ENCODE measurements around the gene BEX3. TPM values are rescaled to one million over a fixed set of nuclear protein-coding genes. Genes with fewer than 3 reads are reported as not detected.

BEX3 gene
- total and polyA plus RNA-seq, 3 experiments from 2014 or later: 9.5 to 33.7 (median 10.6) TPM

DNA sequence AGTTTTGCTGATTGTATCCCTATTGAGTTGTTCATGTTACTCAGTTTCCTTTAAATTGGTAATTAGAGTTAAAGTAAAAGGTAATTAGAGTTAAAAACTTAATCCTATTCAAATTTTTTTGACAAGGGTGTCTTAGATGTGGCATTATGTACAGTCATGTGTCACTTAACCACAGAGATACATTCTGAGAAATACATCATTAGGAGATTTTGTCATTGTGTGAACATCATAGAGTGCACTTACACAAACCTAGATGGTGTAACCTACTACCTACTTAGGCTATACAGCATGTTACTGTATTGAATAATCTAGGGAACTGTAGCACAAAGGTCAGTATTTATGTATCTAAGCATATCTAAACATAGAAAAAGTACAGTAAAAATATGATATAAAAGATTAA lies 39.2 kb downstream of the BEX3 start:
- no peak for DNase-seq
- Mint-ChIP-seq H3K9me3 (no peaks in the 10 kb centered on the region), H3K36me3 (no peaks in the 10 kb centered on the region), H3K4me1 (no peaks in the 10 kb centered on the region), H3K4me3 (no peak overlapping the region), H3K27ac (no peak overlapping the region), H3K27me3 (peaks cover 4 to 7% of the 10 kb centered on the region in 2 donors)
- H3K9me3 ChIP-seq (ENCODE audit: low read length): no peaks in the 10 kb centered on the region
- ChIA-PET POLR2A (no interaction called here), CTCF (interaction anchor here (1.4 kb wide), 1 partner anchor 50 kb away, joined by 4 read pairs; no protein-coding TSS in a partner anchor)
- H3K36me3 ChIP-seq (ENCODE audit: insufficient read depth, low read length): no peaks in the 10 kb centered on the region
- H3K27me3 ChIP-seq (ENCODE audit: insufficient read depth, low read length, poor library complexity, severe bottlenecking): no peaks in the 10 kb centered on the region
- H3K27ac ChIP-seq (ENCODE audit: low read depth, low read length): no peak overlapping the region
- H3K4me3 ChIP-seq (ENCODE audit: low read length): no peak overlapping the region
- H3K4me1 ChIP-seq (ENCODE audit: insufficient read depth, low read length): no peaks in the 10 kb centered on the region

DNA sequence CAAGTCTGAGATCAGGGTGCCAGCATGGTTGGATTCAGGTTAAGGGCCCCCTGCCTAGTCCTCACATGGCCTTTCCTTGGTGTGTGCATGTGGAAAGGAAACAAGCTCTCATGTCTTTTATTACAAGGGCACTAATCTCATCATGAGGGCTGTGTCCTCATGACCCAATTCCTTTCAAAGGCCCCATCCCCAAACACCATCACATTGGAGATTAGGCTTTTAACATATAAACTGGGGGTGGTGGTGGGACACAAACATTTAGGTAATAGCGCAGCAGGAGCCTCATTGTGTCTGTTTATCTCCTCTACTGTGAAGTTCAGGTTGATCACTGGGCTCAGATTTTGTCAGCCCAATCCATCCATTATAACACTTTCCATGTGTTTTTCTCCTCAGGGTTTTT lies 41.0 kb downstream of the BEX3 start:
- ChIA-PET POLR2A (no interaction called here), CTCF (no interaction called here)
- DNase-seq: no peak
- Mint-ChIP-seq H3K4me3 (no peak overlapping the region), H3K27me3 (peaks cover 4 to 8% of the 10 kb centered on the region in 2 donors), H3K9me3 (no peaks in the 10 kb centered on the region), H3K36me3 (no peaks in the 10 kb centered on the region), H3K4me1 (no peaks in the 10 kb centered on the region), H3K27ac (no peak overlapping the region)
- no peak overlapping the region for H3K4me3 ChIP-seq (ENCODE audit: low read length)
- no peaks in the 10 kb centered on the region for H3K4me1 ChIP-seq (ENCODE audit: insufficient read depth, low read length)
- no peaks in the 10 kb centered on the region for H3K27me3 ChIP-seq (ENCODE audit: insufficient read depth, low read length, poor library complexity, severe bottlenecking)
- H3K9me3 ChIP-seq (ENCODE audit: low read length): no peaks in the 10 kb centered on the region
- no peak overlapping the region for H3K27ac ChIP-seq (ENCODE audit: low read depth, low read length)
- no peaks in the 10 kb centered on the region for H3K36me3 ChIP-seq (ENCODE audit: insufficient read depth, low read length)

DNA sequence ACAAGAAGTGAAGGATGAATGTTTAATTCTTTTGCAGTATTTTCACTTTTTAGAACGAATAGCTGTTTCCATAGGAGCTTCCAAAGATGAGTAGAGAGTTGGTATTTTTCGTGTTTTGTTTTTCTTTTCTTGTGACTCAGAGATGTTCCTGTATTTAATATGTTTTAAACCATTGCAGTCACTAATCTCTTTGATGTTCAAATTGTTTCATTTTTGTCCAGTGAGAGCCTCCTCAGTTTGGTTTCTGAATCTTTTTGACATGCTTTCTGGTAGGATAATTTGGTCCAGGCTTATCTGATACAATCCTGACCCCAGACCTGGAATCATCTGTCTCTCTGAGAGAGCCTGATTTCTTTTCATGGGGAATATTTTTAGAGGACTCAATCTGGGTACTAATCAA lies 41.6 kb downstream of the BEX3 start:
- Mint-ChIP-seq H3K36me3 (no peaks in the 10 kb centered on the region), H3K4me1 (no peaks in the 10 kb centered on the region), H3K27me3 (peaks cover 4 to 8% of the 10 kb centered on the region in 2 donors), H3K9me3 (no peaks in the 10 kb centered on the region), H3K27ac (no peak overlapping the region), H3K4me3 (no peak overlapping the region)
- no peak overlapping the region for H3K4me3 ChIP-seq (ENCODE audit: low read length)
- no peaks in the 10 kb centered on the region for H3K36me3 ChIP-seq (ENCODE audit: insufficient read depth, low read length)
- ChIA-PET CTCF (no interaction called here), POLR2A (no interaction called here)
- no peaks in the 10 kb centered on the region for H3K27me3 ChIP-seq (ENCODE audit: insufficient read depth, low read length, poor library complexity, severe bottlenecking)
- no peak for DNase-seq
- H3K9me3 ChIP-seq (ENCODE audit: low read length): no peaks in the 10 kb centered on the region
- no peak overlapping the region for H3K27ac ChIP-seq (ENCODE audit: low read depth, low read length)
- H3K4me1 ChIP-seq (ENCODE audit: insufficient read depth, low read length): no peaks in the 10 kb centered on the region

DNA sequence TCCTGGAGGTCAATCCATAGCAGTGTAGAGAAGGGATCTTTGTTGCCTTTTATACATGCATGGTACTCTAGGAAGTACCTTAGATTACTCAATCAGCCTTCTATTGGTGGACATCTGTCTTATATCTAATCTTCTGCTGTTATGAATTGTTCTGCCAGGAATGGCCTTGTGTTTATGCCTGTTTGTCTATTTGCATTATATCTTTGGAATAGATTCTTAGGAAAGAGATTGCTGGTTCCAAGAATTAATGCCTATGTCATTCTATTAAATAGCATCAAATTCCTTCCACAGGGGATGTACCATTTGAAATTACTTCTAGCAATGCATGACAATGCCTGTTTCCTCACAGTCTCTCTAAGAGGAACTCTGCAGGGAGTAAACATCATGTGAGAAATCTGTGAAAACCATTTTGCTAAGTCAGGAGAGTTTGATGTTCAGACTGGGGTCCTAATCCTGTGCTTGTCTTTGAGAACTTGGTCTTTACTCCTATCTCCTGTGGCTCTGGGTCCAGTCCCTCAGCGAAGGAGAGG lies 42.5 kb downstream of the BEX3 start:
- CTCF ChIA-PET: no interaction called here
- POLR2A ChIA-PET: no interaction called here
- no peak overlapping the region for H3K4me3 Mint-ChIP-seq

DNA sequence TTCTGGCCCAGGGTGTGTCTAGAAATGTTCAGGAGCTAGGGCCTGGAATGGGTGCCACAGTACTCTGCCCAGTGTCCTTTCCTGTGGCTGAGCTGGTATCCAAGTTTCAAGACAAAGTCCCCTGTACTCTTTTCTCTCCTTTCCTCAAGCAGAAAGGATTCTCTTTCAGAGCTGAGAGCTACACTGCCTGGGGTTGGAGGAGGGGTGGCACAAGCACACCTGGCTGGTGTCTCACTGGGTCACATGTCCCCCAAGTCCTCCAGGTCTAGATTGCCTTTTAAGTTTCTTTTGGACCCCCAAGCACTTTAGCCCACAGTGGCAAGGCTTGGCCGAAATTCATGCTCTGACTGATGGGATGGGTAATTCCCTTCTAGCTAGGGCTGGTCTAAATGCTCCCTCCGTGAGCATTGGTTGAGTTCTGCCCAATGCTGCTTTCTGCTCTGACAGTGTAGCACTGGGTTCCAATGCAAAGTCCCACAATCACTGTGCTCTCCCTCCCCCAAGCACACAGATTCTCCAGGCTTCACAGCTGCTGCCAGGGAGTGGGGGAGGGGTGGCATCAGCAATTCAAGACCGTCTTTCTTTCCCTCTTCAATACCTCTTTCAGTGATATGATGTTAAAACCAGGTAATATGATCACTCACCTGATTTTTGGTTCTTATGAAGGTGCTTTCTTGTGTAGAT lies 47.8 kb downstream of the BEX3 start:
- Histone ChIP-seq H3K4me3 (ENCODE audit: low read length) (no peak overlapping the region), H3K36me3 (ENCODE audit: insufficient read depth, low read length) (no peaks in the 10 kb centered on the region), H3K27ac (ENCODE audit: low read depth, low read length) (no peak overlapping the region), H3K4me1 (ENCODE audit: insufficient read depth, low read length) (no peaks in the 10 kb centered on the region), H3K9me3 (ENCODE audit: low read length) (no peaks in the 10 kb centered on the region), H3K27me3 (ENCODE audit: insufficient read depth, low read length, poor library complexity, severe bottlenecking) (no peaks in the 10 kb centered on the region)
- Mint-ChIP-seq H3K27me3 (peaks cover 6 to 7% of the 10 kb centered on the region in 2 donors), H3K4me3 (no peak overlapping the region), H3K27ac (no peak overlapping the region), H3K4me1 (no peaks in the 10 kb centered on the region), H3K36me3 (no peaks in the 10 kb centered on the region), H3K9me3 (no peaks in the 10 kb centered on the region)
- CTCF ChIA-PET: interaction anchor here (0.5 kb wide), 1 partner anchor 40 kb away, joined by 3 read pairs; no protein-coding TSS in a partner anchor
- DNase-seq: no peak
- POLR2A ChIA-PET: no interaction called here

More for the DNA sequence above, 42.5 kb downstream of the BEX3 start:
- Mint-ChIP-seq H3K9me3 (no peaks in the 10 kb centered on the region), H3K27ac (no peak overlapping the region), H3K27me3 (peaks cover 4 to 7% of the 10 kb centered on the region in 2 donors), H3K36me3 (no peaks in the 10 kb centered on the region), H3K4me1 (no peaks in the 10 kb centered on the region)
- no peak for DNase-seq
- no peak overlapping the region for H3K4me3 ChIP-seq (ENCODE audit: low read length)
- no peaks in the 10 kb centered on the region for H3K4me1 ChIP-seq (ENCODE audit: insufficient read depth, low read length)
- no peak overlapping the region for H3K27ac ChIP-seq (ENCODE audit: low read depth, low read length)
- H3K27me3 ChIP-seq (ENCODE audit: insufficient read depth, low read length, poor library complexity, severe bottlenecking): no peaks in the 10 kb centered on the region
- H3K36me3 ChIP-seq (ENCODE audit: insufficient read depth, low read length): no peaks in the 10 kb centered on the region
- H3K9me3 ChIP-seq (ENCODE audit: low read length): no peaks in the 10 kb centered on the region

Other genes with a start within 250 kb of the BEX3 start
- gene BEX4, start 161.4 kb upstream of the BEX3 start, total RNA-seq: 10 to 100 TPM; 11.5 to 12.6 TPM
- 60.6 TPM for gene BEX4, start 161.4 kb upstream of the BEX3 start, polyA plus RNA-seq
- gene TCEAL8, start 121.4 kb upstream of the BEX3 start, total RNA-seq: 10 to 100 TPM; 25.7 to 26.4 TPM
- 56.3 TPM for gene TCEAL8, start 121.4 kb upstream of the BEX3 start, polyA plus RNA-seq
- gene TCEAL5, start 99.8 kb upstream of the BEX3 start, total RNA-seq: not detected
- gene TCEAL5, start 99.8 kb upstream of the BEX3 start, polyA plus RNA-seq: not detected
- gene BEX2, start 65.5 kb upstream of the BEX3 start, total RNA-seq: 1 to 10 TPM; 8.9 to 9.0 TPM
- 68.6 TPM for gene BEX2, start 65.5 kb upstream of the BEX3 start, polyA plus RNA-seq
- gene TCEAL7, start 46.3 kb upstream of the BEX3 start, total RNA-seq: not detected
- gene TCEAL7, start 46.3 kb upstream of the BEX3 start, polyA plus RNA-seq: not detected
- gene TCEAL9, start 20.0 kb upstream of the BEX3 start, total RNA-seq: 1 to 10 TPM; 2.8 to 3.4 TPM
- gene TCEAL9, start 20.0 kb upstream of the BEX3 start, polyA plus RNA-seq: 1.0 TPM
- gene RAB40A, start 143.0 kb downstream of the BEX3 start, total RNA-seq: under 1 TPM in 1 of 2 experiments, not detected in 1; 0.13 TPM
- gene RAB40A, start 143.0 kb downstream of the BEX3 start, polyA plus RNA-seq: not detected
- gene TCEAL4, start 209.0 kb downstream of the BEX3 start, total RNA-seq: 10 to 100 TPM; 10.4 to 11.2 TPM
- 19.7 TPM for gene TCEAL4, start 209.0 kb downstream of the BEX3 start, polyA plus RNA-seq
- 1 to 10 TPM; 3.9 to 4.3 TPM for gene TCEAL3, start 231.4 kb downstream of the BEX3 start, total RNA-seq
- gene TCEAL3, start 231.4 kb downstream of the BEX3 start, polyA plus RNA-seq: 13.1 TPM

All from CD8-positive, alpha-beta memory T cell (primary cell).